GM23338 (cell line): ENCODE measurements around the gene SLC8A1. TPM values are rescaled to one million over a fixed set of nuclear protein-coding genes. Genes with fewer than 3 reads are reported as not detected.

Experiments
- ATAC-seq: fragments of 200-7000 bp; cut with Tn5 transposase; 3 replicates; pipeline ENCODE4 v1.9.1; 2020
- DNase-seq: peaks from one replicate; pipeline ENCODE4 v3.0.0-alpha.2; 2015; ENCODE audit warnings: low spot score
- H2AFZ ChIP-seq: fragments of 200-600 bp; sonication (generic); 2 replicates; pipeline ENCODE4 v1.8.0; 2016; ENCODE audit warnings: antibody characterized with exemption, mild to moderate bottlenecking, moderate library complexity
- H3F3A ChIP-seq: fragments of 200-600 bp; sonication (generic); replicated peaks from 2 replicates; pipeline ENCODE4 v1.8.0; 2017; ENCODE audit warnings: antibody characterized with exemption, mixed run types, low read depth
- H3K27ac ChIP-seq: fragments of 200-600 bp; sonication (generic); 2 replicates; pipeline ENCODE4 v1.6.1; 2016; ENCODE audit warnings: low read depth
- H3K27me3 ChIP-seq: fragments of 200-600 bp; sonication (generic); 2 replicates; pipeline ENCODE4 v1.8.0; 2016; ENCODE audit warnings: mild to moderate bottlenecking, mixed run types, moderate library complexity; ENCODE audit not compliant: insufficient read depth
- H3K36me3 ChIP-seq: fragments of 200-600 bp; sonication (generic); 2 replicates; pipeline ENCODE4 v1.8.0; 2016; ENCODE audit warnings: mild to moderate bottlenecking; ENCODE audit not compliant: insufficient read depth
- H3K4me1 ChIP-seq: fragments of 200-600 bp; sonication (generic); 2 replicates; pipeline ENCODE4 v1.8.0; 2016; ENCODE audit warnings: mild to moderate bottlenecking, moderate library complexity; ENCODE audit not compliant: insufficient read depth
- H3K4me2 ChIP-seq: fragments of 200-600 bp; sonication (generic); 2 replicates; pipeline ENCODE4 v1.7.1; 2017; ENCODE audit warnings: mixed run types
- H3K4me3 ChIP-seq: fragments of 200-600 bp; sonication (generic); 2 replicates; pipeline ENCODE4 v1.6.1; 2016; ENCODE audit warnings: mixed run types
- H3K79me2 ChIP-seq: fragments of 200-600 bp; sonication (generic); replicated peaks from 2 replicates; pipeline ENCODE4 v1.8.0; 2017; ENCODE audit warnings: mild to moderate bottlenecking; ENCODE audit not compliant: insufficient read depth
- H3K9me2 ChIP-seq: fragments of 200-600 bp; sonication (generic); 2 replicates; pipeline ENCODE4 v1.8.0; 2017; ENCODE audit not compliant: insufficient read depth
- H4K20me1 ChIP-seq: fragments of 200-600 bp; sonication (generic); replicated peaks from 2 replicates; pipeline ENCODE4 v1.8.0; 2017; ENCODE audit warnings: mild to moderate bottlenecking; ENCODE audit not compliant: insufficient read depth
- H3K27ac Mint-ChIP-seq: 2 replicates; pipeline ENCODE4 v1.8.0; 2020; ENCODE audit warnings: inconsistent platforms, mild to moderate bottlenecking, moderate library complexity, mixed read lengths
- H3K27me3 Mint-ChIP-seq: 3 replicates; pipeline ENCODE4 v1.8.0; 2022; ENCODE audit warnings: low read depth, mild to moderate bottlenecking, moderate library complexity, mixed read lengths, inconsistent platforms; ENCODE audit not compliant: insufficient read depth, poor library complexity
- H3K36me3 Mint-ChIP-seq: 3 replicates; pipeline ENCODE4 v1.8.0; 2021; ENCODE audit warnings: low read depth, mild to moderate bottlenecking, inconsistent platforms, moderate library complexity, mixed read lengths
- H3K4me1 Mint-ChIP-seq: 3 replicates; pipeline ENCODE4 v1.8.0; 2020; ENCODE audit warnings: mild to moderate bottlenecking, inconsistent platforms, mixed read lengths
- H3K4me3 Mint-ChIP-seq: 3 replicates; pipeline ENCODE4 v1.8.0; 2021; ENCODE audit warnings: moderate library complexity, mild to moderate bottlenecking, inconsistent platforms, mixed read lengths
- H3K9me3 Mint-ChIP-seq: 3 replicates; pipeline ENCODE4 v1.8.0; 2020; ENCODE audit warnings: moderate library complexity, mild to moderate bottlenecking, inconsistent platforms, mixed read lengths
- EZH2phosphoT487 ChIP-seq: fragments of 200-600 bp; sonication (generic); IDR thresholded peaks from one replicate; pipeline ENCODE4 v1.8.1; 2018; ENCODE audit warnings: antibody characterized with exemption; ENCODE audit not compliant: unreplicated experiment
- POLR2AphosphoS5 ChIP-seq: IDR thresholded peaks from 2 replicates; pipeline ENCODE4 v1.6.1; 2016; ENCODE audit warnings: antibody characterized with exemption, low read depth
- STAT1 ChIP-seq: IDR thresholded peaks from one replicate; pipeline ENCODE4 v1.6.1; 2016; ENCODE audit warnings: antibody characterized with exemption; ENCODE audit not compliant: unreplicated experiment
- ZNF114 ChIP-seq: fragments of 250-450 bp; sonication (Bioruptor Pico); IDR thresholded peaks from 2 replicates; pipeline ENCODE4 v1.5.0; 2020; ENCODE audit warnings: mild to moderate bottlenecking, moderate library complexity
- polyA plus RNA-seq: library from polyadenylated mRNA; unstranded; fragments of >200 nt; fragmentation: Nextera tagmentation; extraction: Ambion mirVana; gene quantifications from 2 replicates; pipeline ENCODE4 v1.2.1, GENCODE V29; 2016
- total RNA-seq: library from RNA; depleted of rRNA; stranded (reverse); fragments of >200 nt; shearing (Covaris generic); gene quantifications from 2 replicates; pipeline ENCODE4 v1.2.3, GENCODE V29; 2014
- TF ChIP-seq, protein P1 (sequence below): fragments of 250-450 bp; sonication (Bioruptor Pico); IDR thresholded peaks from 2 replicates; pipeline ENCODE4 v1.5.0; 2020; ENCODE audit warnings: mild to moderate bottlenecking, moderate library complexity
- TF ChIP-seq, protein P2 (sequence below), 2 experiments: fragments of 200-600 bp in 1 of 2; sonication (generic) in 1 of 2; conservative IDR thresholded peaks; 2 replicates each; pipeline versions ENCODE4 v1.5.1 to v1.6.1; 2016 to 2017; ENCODE audit warnings: antibody characterized with exemption in 2 of 2, low read depth in 2 of 2, mild to moderate bottlenecking in 2 of 2, moderate library complexity in 1 of 2
- TF ChIP-seq, protein P3 (sequence below): IDR thresholded peaks from one replicate; pipeline ENCODE4 v1.6.1; 2018; ENCODE audit warnings: antibody characterized with exemption; ENCODE audit not compliant: unreplicated experiment
- TF ChIP-seq, protein P4 (sequence below): IDR thresholded peaks from 2 replicates; pipeline ENCODE4 v1.6.1; 2016; ENCODE audit warnings: antibody characterized with exemption

SLC8A1 gene
- total and polyA plus RNA-seq, 2 experiments from 2014 or later: 2.5 to 3.3 TPM

DNA sequence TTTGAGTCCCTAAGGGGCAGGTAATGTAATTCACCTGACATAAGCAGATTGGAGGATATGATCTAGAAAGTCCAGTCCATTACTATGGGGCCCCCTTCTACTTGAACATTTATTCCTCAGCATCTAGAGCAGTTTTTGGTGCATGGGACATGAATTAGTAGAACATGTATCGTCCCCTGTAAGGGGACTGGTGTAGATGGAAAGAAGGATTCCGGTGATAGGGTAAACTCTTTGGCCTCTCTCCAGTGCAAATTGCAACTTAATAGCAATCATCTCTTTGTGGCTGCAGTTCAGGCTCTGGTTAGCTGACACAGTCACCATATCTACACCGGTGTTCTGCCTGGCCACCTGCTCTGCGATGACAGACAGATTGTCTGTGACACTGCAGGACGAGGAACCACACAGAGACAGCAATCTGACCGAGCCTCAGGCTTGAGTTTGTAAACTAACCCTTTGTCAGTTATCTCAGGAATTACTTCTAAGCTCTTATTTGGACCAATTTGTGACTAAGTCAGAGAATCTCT is 6.4 kb upstream of the SLC8A1 start (continued):
- TF ChIP-seq, protein P1, sequence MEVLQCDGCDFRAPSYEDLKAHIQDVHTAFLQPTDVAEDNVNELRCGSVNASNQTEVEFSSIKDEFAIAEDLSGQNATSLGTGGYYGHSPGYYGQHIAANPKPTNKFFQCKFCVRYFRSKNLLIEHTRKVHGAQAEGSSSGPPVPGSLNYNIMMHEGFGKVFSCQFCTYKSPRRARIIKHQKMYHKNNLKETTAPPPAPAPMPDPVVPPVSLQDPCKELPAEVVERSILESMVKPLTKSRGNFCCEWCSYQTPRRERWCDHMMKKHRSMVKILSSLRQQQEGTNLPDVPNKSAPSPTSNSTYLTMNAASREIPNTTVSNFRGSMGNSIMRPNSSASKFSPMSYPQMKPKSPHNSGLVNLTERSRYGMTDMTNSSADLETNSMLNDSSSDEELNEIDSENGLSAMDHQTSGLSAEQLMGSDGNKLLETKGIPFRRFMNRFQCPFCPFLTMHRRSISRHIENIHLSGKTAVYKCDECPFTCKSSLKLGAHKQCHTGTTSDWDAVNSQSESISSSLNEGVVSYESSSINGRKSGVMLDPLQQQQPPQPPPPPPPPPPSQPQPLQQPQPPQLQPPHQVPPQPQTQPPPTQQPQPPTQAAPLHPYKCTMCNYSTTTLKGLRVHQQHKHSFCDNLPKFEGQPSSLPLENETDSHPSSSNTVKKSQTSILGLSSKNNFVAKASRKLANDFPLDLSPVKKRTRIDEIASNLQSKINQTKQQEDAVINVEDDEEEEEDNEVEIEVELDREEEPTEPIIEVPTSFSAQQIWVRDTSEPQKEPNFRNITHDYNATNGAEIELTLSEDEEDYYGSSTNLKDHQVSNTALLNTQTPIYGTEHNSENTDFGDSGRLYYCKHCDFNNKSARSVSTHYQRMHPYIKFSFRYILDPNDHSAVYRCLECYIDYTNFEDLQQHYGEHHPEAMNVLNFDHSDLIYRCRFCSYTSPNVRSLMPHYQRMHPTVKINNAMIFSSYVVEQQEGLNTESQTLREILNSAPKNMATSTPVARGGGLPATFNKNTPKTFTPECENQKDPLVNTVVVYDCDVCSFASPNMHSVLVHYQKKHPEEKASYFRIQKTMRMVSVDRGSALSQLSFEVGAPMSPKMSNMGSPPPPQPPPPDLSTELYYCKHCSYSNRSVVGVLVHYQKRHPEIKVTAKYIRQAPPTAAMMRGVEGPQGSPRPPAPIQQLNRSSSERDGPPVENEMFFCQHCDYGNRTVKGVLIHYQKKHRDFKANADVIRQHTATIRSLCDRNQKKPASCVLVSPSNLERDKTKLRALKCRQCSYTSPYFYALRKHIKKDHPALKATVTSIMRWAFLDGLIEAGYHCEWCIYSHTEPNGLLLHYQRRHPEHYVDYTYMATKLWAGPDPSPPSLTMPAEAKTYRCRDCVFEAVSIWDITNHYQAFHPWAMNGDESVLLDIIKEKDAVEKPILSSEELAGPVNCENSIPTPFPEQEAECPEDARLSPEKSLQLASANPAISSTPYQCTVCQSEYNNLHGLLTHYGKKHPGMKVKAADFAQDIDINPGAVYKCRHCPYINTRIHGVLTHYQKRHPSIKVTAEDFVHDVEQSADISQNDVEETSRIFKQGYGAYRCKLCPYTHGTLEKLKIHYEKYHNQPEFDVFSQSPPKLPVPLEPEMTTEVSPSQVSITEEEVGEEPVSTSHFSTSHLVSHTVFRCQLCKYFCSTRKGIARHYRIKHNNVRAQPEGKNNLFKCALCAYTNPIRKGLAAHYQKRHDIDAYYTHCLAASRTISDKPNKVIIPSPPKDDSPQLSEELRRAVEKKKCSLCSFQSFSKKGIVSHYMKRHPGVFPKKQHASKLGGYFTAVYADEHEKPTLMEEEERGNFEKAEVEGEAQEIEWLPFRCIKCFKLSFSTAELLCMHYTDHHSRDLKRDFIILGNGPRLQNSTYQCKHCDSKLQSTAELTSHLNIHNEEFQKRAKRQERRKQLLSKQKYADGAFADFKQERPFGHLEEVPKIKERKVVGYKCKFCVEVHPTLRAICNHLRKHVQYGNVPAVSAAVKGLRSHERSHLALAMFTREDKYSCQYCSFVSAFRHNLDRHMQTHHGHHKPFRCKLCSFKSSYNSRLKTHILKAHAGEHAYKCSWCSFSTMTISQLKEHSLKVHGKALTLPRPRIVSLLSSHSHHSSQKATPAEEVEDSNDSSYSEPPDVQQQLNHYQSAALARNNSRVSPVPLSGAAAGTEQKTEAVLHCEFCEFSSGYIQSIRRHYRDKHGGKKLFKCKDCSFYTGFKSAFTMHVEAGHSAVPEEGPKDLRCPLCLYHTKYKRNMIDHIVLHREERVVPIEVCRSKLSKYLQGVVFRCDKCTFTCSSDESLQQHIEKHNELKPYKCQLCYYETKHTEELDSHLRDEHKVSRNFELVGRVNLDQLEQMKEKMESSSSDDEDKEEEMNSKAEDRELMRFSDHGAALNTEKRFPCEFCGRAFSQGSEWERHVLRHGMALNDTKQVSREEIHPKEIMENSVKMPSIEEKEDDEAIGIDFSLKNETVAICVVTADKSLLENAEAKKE (CRISPR knock-in tag): no peak

DNA sequence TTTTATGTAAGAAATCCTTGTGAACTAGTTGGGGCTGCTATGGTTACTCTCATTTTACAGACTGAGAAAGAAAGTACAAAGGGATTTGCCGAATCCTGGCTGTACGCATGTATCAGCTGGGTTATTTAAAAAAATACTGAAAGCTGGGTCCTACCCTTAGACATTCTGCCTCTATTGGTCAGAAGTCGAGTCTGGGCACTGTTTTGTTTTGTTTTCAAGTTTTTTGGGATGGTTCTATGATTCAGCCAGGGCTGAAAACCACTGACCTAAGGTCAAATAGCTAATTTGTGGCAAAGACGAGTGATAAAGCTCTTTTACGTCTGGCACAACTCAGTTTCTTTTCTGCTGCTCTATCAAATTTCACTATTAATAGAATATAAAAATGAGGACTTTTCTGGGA is 5.9 kb upstream of the SLC8A1 start:
- no peaks in the 10 kb centered on the region for H3K9me3 Mint-ChIP-seq
- H3K4me3 Mint-ChIP-seq: no peak overlapping the region
- Histone ChIP-seq H3K4me2 (no peak overlapping the region), H3K79me2 (no peaks in the 10 kb centered on the region), H3K27ac (no peak overlapping the region), H4K20me1 (no peaks in the 10 kb centered on the region), H2AFZ (no peak overlapping the region), H3K4me1 (peaks cover 31% of the 10 kb centered on the region), H3K4me3 (no peak overlapping the region), H3K27me3 (peaks cover 12% of the 10 kb centered on the region), H3K36me3 (no peaks in the 10 kb centered on the region), H3K9me2 (no peaks in the 10 kb centered on the region), H3F3A (peaks cover under 1% of the 10 kb centered on the region; the same call in 1 of the 2 replicates)
- H3K4me1 Mint-ChIP-seq: peaks cover 14% of the 10 kb centered on the region; the same call in 2 of the 3 replicates
- H3K27me3 Mint-ChIP-seq: peaks cover 6% of the 10 kb centered on the region
- H3K27ac Mint-ChIP-seq: no peak overlapping the region
- DNase-seq: no peak
- no peak for ATAC-seq
- H3K36me3 Mint-ChIP-seq: no peaks in the 10 kb centered on the region
- TF ChIP-seq POLR2AphosphoS5: no peak
- TF ChIP-seq, protein P2, sequence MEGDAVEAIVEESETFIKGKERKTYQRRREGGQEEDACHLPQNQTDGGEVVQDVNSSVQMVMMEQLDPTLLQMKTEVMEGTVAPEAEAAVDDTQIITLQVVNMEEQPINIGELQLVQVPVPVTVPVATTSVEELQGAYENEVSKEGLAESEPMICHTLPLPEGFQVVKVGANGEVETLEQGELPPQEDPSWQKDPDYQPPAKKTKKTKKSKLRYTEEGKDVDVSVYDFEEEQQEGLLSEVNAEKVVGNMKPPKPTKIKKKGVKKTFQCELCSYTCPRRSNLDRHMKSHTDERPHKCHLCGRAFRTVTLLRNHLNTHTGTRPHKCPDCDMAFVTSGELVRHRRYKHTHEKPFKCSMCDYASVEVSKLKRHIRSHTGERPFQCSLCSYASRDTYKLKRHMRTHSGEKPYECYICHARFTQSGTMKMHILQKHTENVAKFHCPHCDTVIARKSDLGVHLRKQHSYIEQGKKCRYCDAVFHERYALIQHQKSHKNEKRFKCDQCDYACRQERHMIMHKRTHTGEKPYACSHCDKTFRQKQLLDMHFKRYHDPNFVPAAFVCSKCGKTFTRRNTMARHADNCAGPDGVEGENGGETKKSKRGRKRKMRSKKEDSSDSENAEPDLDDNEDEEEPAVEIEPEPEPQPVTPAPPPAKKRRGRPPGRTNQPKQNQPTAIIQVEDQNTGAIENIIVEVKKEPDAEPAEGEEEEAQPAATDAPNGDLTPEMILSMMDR (conservative IDR thresholded peaks at IDR 0.05; ENCODE audit: low read depth in 2 of 2): no peak
- TF ChIP-seq, protein P3, sequence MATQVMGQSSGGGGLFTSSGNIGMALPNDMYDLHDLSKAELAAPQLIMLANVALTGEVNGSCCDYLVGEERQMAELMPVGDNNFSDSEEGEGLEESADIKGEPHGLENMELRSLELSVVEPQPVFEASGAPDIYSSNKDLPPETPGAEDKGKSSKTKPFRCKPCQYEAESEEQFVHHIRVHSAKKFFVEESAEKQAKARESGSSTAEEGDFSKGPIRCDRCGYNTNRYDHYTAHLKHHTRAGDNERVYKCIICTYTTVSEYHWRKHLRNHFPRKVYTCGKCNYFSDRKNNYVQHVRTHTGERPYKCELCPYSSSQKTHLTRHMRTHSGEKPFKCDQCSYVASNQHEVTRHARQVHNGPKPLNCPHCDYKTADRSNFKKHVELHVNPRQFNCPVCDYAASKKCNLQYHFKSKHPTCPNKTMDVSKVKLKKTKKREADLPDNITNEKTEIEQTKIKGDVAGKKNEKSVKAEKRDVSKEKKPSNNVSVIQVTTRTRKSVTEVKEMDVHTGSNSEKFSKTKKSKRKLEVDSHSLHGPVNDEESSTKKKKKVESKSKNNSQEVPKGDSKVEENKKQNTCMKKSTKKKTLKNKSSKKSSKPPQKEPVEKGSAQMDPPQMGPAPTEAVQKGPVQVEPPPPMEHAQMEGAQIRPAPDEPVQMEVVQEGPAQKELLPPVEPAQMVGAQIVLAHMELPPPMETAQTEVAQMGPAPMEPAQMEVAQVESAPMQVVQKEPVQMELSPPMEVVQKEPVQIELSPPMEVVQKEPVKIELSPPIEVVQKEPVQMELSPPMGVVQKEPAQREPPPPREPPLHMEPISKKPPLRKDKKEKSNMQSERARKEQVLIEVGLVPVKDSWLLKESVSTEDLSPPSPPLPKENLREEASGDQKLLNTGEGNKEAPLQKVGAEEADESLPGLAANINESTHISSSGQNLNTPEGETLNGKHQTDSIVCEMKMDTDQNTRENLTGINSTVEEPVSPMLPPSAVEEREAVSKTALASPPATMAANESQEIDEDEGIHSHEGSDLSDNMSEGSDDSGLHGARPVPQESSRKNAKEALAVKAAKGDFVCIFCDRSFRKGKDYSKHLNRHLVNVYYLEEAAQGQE: no peak
- TF ChIP-seq ZNF114: no peak
- no peak for TF ChIP-seq STAT1
- TF ChIP-seq, protein P4, sequence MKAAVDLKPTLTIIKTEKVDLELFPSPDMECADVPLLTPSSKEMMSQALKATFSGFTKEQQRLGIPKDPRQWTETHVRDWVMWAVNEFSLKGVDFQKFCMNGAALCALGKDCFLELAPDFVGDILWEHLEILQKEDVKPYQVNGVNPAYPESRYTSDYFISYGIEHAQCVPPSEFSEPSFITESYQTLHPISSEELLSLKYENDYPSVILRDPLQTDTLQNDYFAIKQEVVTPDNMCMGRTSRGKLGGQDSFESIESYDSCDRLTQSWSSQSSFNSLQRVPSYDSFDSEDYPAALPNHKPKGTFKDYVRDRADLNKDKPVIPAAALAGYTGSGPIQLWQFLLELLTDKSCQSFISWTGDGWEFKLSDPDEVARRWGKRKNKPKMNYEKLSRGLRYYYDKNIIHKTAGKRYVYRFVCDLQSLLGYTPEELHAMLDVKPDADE: no peak
- TF ChIP-seq EZH2phosphoT487: no peak
